NB4 (cell line): ENCODE data around the gene CXXC5.

Experiments used
- DNase-seq: peaks from one replicate; pipeline ENCODE4 v3.0.0; 2010; ENCODE audit warnings: low read depth
- H3K4me3 ChIP-seq: one replicate; pipeline ENCODE4 v1.5.1; 2011; ENCODE audit warnings: mild to moderate bottlenecking, low read depth, low read length, moderate library complexity
- CTCF ChIP-seq: IDR thresholded peaks from one replicate; pipeline ENCODE4 v1.5.1; 2012; ENCODE audit warnings: low read depth, low read length
- MAX ChIP-seq: IDR thresholded peaks from 2 replicates; pipeline ENCODE4 v1.6.1; 2011; ENCODE audit warnings: low read depth, low read length
- MYC ChIP-seq: IDR thresholded peaks from 2 replicates; pipeline ENCODE4 v1.6.1; 2011; ENCODE audit warnings: low read depth, low read length
- POLR2A ChIP-seq: IDR thresholded peaks from 2 replicates; pipeline ENCODE4 v1.6.1; 2011; ENCODE audit warnings: mild to moderate bottlenecking; ENCODE audit not compliant: insufficient read length; ENCODE audit errors: extremely low read depth

Gene CXXC5

GRCh38 chr5:139663207-139664085, 15.3 kb downstream of the CXXC5 start:
- H3K4me3 ChIP-seq: no peak overlapping the region
- TF ChIP-seq POLR2A: no peak
- no peak for TF ChIP-seq MYC
- TF ChIP-seq CTCF: no peak
- no peak for TF ChIP-seq MAX
- no peak for DNase-seq

GRCh38 chr5:139664086-139664693, 16.0 kb downstream of the CXXC5 start:
- no peak overlapping the region for H3K4me3 ChIP-seq
- TF ChIP-seq POLR2A: no peak
- TF ChIP-seq MAX: peak; percentile 72
- TF ChIP-seq MYC: peak; percentile 88
- TF ChIP-seq CTCF: no peak
- peak; percentile 98 for DNase-seq

GRCh38 chr5:139664727-139665351, 16.7 kb downstream of the CXXC5 start:
- DNase-seq: no peak
- no peak overlapping the region for H3K4me3 ChIP-seq
- TF ChIP-seq MYC: 0 out of 2 replicates have a peak, but pooled peaks have one; percentile 14
- no peak for TF ChIP-seq CTCF
- no peak for TF ChIP-seq POLR2A
- peak; percentile 63 for TF ChIP-seq MAX

GRCh38 chr5:139665626-139666025, 17.5 kb downstream of the CXXC5 start:
- no peak for TF ChIP-seq CTCF
- TF ChIP-seq MAX: no peak
- TF ChIP-seq POLR2A: no peak
- TF ChIP-seq MYC: no peak
- no peak for DNase-seq
- no peak overlapping the region for H3K4me3 ChIP-seq

- H3K4me3 ChIP-seq: no peak overlapping the region
- TF ChIP-seq CTCF (no peak), POLR2A (no peak), MAX (no peak), MYC (no peak)
- DNase-seq: no peak
These were observed 18.4 kb downstream of the CXXC5 start for GRCh38 chr5:139666551-139666950.
